Measurements from ENCODE around the gene CARNS1. TPM values are rescaled to one million over a fixed set of nuclear protein-coding genes. Genes with fewer than 3 reads are reported as not detected.
A peak's percentile ranks its signal among the peaks of the same experiment; 100 is the strongest.
"Not testable (repeated sequence)": the region's sequence is repeated elsewhere in the genome, so short reads cannot be mapped to it uniquely, and the experiment has no call there.

The CARNS1 gene
- total and polyA plus RNA-seq, 9 donors: 29.2 to 80.7 (median 56.4) TPM

DNA sequence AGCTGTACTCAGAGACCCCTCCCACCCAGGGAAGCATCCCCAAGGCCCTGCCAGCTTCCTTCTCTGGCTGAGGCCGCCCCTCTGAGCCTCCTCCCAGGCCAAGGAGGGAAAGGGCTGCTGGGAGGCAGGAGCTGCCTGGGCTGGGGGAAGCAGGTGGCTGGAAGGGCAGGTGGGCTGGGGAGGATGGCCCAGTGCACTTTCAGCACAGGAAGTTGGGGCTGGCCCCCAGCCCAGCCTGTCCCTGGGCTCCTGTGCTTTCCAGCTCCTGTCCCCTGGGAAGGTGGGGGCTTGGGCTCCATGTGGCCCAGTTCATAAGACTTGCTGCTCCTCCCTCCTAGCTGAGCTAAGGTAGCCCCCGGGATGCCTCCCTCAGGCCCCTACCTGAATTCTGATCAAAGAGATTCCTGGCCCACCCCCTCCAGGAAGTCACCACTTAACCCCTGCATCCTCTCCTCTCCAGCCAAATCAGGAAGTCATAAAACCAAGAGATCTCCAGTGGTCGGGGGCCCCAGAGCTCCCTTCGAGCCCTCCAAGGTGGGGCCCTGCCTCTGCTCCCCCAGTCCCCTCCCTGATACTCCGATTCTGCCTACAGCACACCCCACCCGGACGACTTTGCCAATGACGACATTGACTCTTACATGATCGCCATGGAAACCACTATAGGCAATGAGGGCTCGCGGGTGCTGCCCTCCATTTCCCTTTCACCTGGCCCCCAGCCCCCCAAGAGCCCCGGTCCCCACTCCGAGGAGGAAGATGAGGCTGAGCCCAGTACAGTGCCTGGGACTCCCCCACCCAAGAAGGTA is 18.7 kb upstream of the CARNS1 start:
- 6% methylated on average over 3 of the region's 13 CpGs for whole genome bisulfite sequencing (ENCODE audit: insufficient coverage)
- H3K4me1 ChIP-seq (ENCODE audit: control insufficient read depth, insufficient read depth, low read length): peaks cover 39% of the 10 kb centered on the region
- no peak overlapping the region for H3K4me3 ChIP-seq (ENCODE audit: low read length)
- no peaks in the 10 kb centered on the region for H3K9me3 ChIP-seq (replicated peaks; ENCODE audit: control insufficient read depth, low read depth, low read length)
- H3K36me3 ChIP-seq (ENCODE audit: control insufficient read depth, insufficient read depth, low read length): peaks cover 62% of the 10 kb centered on the region
- no peaks in the 10 kb centered on the region for H3K27me3 ChIP-seq (ENCODE audit: control insufficient read depth, insufficient read depth, low read length)
- H3K27ac ChIP-seq (ENCODE audit: low read length): peak overlapping the region; percentile 42
- DNase-seq: no peak

DNA sequence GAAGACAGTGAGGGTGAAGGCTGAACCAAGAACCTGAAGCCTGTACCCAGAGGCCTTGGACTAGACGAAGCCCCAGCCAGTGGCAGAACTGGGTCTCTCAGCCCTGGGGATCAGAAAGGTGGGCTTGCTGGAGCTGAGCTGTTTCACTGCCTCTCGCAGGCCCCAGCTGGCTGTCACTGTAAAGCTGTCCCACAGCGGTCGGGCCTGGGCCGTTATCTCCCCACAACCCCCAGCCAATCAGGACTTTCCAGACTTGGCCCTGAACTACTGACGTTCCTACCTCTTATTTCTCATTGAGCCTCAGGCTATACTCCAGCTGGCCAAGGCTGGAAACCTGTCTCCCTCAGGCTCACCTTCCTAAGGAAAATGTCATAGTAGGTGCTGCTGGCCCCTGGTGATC is 17.9 kb upstream of the CARNS1 start:
- 45% methylated on average over 5 of the region's 6 CpGs for WGBS (ENCODE audit: insufficient coverage)
- Histone ChIP-seq H3K27ac (ENCODE audit: low read length) (no peak overlapping the region), H3K27me3 (ENCODE audit: control insufficient read depth, insufficient read depth, low read length) (no peaks in the 10 kb centered on the region), H3K36me3 (ENCODE audit: control insufficient read depth, insufficient read depth, low read length) (peaks cover 62% of the 10 kb centered on the region), H3K4me3 (ENCODE audit: low read length) (no peak overlapping the region), H3K9me3 (replicated peaks; ENCODE audit: control insufficient read depth, low read depth, low read length) (no peaks in the 10 kb centered on the region), H3K4me1 (ENCODE audit: control insufficient read depth, insufficient read depth, low read length) (peaks cover 41% of the 10 kb centered on the region)
- no peak for DNase-seq

GRCh38 chr11:67397986-67398660 is 17.4 kb upstream of the CARNS1 start:
- H3K9me3 ChIP-seq (replicated peaks; ENCODE audit: control insufficient read depth, low read depth, low read length): no peaks in the 10 kb centered on the region
- no peak overlapping the region for H3K27ac ChIP-seq (ENCODE audit: low read length)
- no peak for DNase-seq
- H3K4me3 ChIP-seq (ENCODE audit: low read length): no peak overlapping the region
- H3K36me3 ChIP-seq (ENCODE audit: control insufficient read depth, insufficient read depth, low read length): peaks cover 62% of the 10 kb centered on the region
- H3K4me1 ChIP-seq (ENCODE audit: control insufficient read depth, insufficient read depth, low read length): peaks cover 43% of the 10 kb centered on the region
- H3K27me3 ChIP-seq (ENCODE audit: control insufficient read depth, insufficient read depth, low read length): no peaks in the 10 kb centered on the region
- WGBS (ENCODE audit: insufficient coverage): 75% methylated on average over 19 of the region's 24 CpGs

- Histone ChIP-seq H3K4me3 (ENCODE audit: low read length) (no peak overlapping the region), H3K27me3 (ENCODE audit: control insufficient read depth, insufficient read depth, low read length) (no peaks in the 10 kb centered on the region), H3K9me3 (replicated peaks; ENCODE audit: control insufficient read depth, low read depth, low read length) (no peaks in the 10 kb centered on the region), H3K36me3 (ENCODE audit: control insufficient read depth, insufficient read depth, low read length) (peaks cover 56% of the 10 kb centered on the region), H3K27ac (ENCODE audit: low read length) (no peak overlapping the region), H3K4me1 (ENCODE audit: control insufficient read depth, insufficient read depth, low read length) (peaks cover 44% of the 10 kb centered on the region)
- WGBS (ENCODE audit: insufficient coverage): 85% methylated on average over 27 of the region's 31 CpGs
- DNase-seq: no peak
Measured at GRCh38 chr11:67398661-67399563, 16.6 kb upstream of the CARNS1 start.

DNA sequence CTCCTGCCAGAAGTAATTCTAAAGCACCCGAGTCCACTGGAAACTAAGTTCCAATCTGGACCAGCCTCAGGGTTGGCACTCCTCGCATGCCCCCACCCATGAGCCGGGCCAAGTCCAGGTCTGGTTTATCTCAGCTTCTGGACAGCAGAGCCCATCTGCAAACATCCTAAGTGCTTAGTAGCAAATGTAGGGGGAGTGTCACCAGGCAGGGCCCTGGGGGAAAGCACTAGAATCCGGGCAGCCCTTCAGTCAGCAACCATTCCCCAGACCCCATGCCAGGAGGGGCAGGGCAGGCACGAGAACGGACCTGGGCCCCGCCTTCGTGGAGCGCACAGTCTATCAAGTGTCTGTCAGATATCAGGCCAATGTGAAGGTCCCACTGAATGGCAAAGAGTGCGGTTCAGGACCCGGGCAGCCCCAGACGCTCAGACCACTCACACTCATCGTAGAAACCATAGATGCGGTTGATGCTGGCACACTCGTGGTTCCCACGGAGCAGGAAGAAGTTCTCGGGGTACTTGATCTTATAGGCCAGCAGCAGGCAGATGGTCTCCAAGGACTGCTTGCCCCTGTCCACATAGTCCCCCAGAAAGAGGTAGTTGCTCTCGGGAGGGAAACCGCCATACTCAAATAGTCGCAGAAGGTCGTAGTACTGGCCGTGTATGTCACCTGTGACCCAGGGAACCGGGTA is 15.1 kb upstream of the CARNS1 start:
- Histone ChIP-seq H3K4me1 (ENCODE audit: control insufficient read depth, insufficient read depth, low read length) (peaks cover 44% of the 10 kb centered on the region), H3K9me3 (replicated peaks; ENCODE audit: control insufficient read depth, low read depth, low read length) (no peaks in the 10 kb centered on the region), H3K27ac (ENCODE audit: low read length) (peak overlapping the region; percentile 90), H3K36me3 (ENCODE audit: control insufficient read depth, insufficient read depth, low read length) (peaks cover 46% of the 10 kb centered on the region), H3K4me3 (ENCODE audit: low read length) (peak overlapping the region; percentile 99), H3K27me3 (ENCODE audit: control insufficient read depth, insufficient read depth, low read length) (peaks cover 4% of the 10 kb centered on the region)
- no peak for DNase-seq
- 44% methylated on average over 21 of the region's 23 CpGs for WGBS (ENCODE audit: insufficient coverage)

DNA sequence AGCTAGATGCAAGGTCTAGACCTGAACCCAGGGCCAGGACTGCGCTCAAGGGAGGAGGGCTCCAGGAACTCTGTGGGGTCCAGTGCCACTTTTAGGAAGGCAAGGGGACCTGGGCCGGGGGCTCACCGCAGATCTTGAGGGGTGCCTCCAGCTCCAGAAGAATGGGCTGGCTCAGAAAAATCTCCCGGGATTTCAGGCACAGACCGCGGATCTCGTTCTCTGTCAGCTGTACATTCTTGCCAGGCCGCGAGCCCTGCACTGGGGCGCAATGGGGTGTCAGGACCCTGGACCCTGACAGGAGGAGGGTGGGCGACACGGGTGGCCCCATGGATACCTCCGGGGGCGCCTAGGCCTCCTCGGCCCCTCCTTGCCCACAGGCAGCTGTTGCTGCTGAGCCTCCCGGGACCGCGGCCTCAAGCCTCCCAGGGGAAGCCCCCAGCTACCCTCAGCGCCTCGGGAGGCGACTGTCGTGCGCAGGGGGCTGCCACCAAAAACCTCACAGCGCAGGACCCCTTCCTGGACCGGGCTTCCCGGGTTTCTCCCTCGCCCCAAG is 14.5 kb upstream of the CARNS1 start:
- no peak for DNase-seq
- Histone ChIP-seq H3K4me1 (ENCODE audit: control insufficient read depth, insufficient read depth, low read length) (peaks cover 44% of the 10 kb centered on the region), H3K36me3 (ENCODE audit: control insufficient read depth, insufficient read depth, low read length) (peaks cover 43% of the 10 kb centered on the region), H3K27me3 (ENCODE audit: control insufficient read depth, insufficient read depth, low read length) (peaks cover 4% of the 10 kb centered on the region), H3K27ac (ENCODE audit: low read length) (peak overlapping the region; percentile 90), H3K4me3 (ENCODE audit: low read length) (peak overlapping the region; percentile 99), H3K9me3 (replicated peaks; ENCODE audit: control insufficient read depth, low read depth, low read length) (no peaks in the 10 kb centered on the region)
- 4% methylated on average over 27 of the region's 27 CpGs for WGBS (ENCODE audit: insufficient coverage)

DNA sequence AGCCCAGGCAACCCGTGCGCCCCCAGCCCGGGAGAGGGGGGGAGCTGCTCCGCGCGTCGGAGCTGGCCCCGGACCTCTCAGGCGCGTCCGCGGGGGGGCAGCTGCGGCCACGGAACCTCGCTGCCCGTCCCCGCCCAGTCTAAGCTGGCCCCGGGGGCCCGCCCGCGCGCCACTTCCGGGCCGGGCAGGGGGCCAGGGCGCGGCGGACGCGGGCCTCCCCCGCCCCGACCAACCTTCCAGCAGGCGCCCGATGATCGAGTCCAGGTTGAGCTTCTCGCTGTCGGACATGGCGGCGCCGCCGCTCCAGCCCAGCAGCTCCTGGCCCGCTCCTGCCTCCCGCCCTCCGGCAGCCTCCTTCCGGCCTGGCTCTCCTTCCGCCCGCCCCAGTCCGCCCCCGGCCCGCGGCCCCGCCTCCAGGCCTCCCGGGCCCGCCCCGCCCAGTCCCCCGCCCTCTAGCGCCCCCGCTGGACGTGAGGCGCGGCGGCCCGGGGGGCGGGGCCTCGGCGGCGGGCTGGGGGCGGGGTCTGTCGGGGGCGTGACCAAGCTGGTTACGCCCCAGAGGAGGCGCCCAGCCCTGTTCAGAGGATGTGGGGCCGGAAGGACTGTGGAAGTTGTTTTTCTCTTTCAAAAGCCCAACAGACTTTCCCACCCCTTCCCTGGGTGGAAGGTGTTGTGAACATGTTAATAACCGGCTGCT is 13.8 kb upstream of the CARNS1 start, which contains the start of gene PPP1CA:
PPP1CA (minus strand) TSS at position 364 of the 697 bp plus-strand sequence; CDS start at position 288, 76 bp downstream.
- Histone ChIP-seq H3K4me3 (ENCODE audit: low read length) (peak within 1 kb of the TSS; percentile 99), H3K4me1 (ENCODE audit: control insufficient read depth, insufficient read depth, low read length) (peaks cover 40% of the 10 kb centered on the region), H3K9me3 (replicated peaks; ENCODE audit: control insufficient read depth, low read depth, low read length) (no peaks in the 10 kb centered on the region), H3K27ac (ENCODE audit: low read length) (peak within 1 kb of the TSS; percentile 92), H3K27me3 (ENCODE audit: control insufficient read depth, insufficient read depth, low read length) (peaks cover 4% of the 10 kb centered on the region), H3K36me3 (ENCODE audit: control insufficient read depth, insufficient read depth, low read length) (peaks cover 37% of the 10 kb centered on the region)
- DNase-seq: peak; percentile 96
- under 1% methylated on average over 44 of the region's 73 CpGs for WGBS (ENCODE audit: insufficient coverage)

- DNase-seq; H3K27me3 ChIP-seq (ENCODE audit: control insufficient read depth, insufficient read depth, low read length); H3K9me3 ChIP-seq (replicated peaks; ENCODE audit: control insufficient read depth, low read depth, low read length): not testable (repeated sequence)
- Histone ChIP-seq H3K4me1 (ENCODE audit: control insufficient read depth, insufficient read depth, low read length) (peaks cover 34% of the 10 kb centered on the region), H3K4me3 (ENCODE audit: low read length) (peak overlapping the region; percentile 45), H3K36me3 (ENCODE audit: control insufficient read depth, insufficient read depth, low read length) (peaks cover 30% of the 10 kb centered on the region), H3K27ac (ENCODE audit: low read length) (peak overlapping the region; percentile 92)
- WGBS (ENCODE audit: insufficient coverage): 62% methylated on average over 13 of the region's 19 CpGs
Measured at GRCh38 chr11:67402192-67402839, 13.2 kb upstream of the CARNS1 start.
